Mucosa of stomach (tissue), 1 donor: ENCODE results near the gene C2.

Source experiments
- H3K27me3 ChIP-seq: one replicate; pipeline ENCODE4 v1.7.0; 2013; ENCODE audit warnings: mild to moderate bottlenecking, low read length; ENCODE audit not compliant: control insufficient read depth, insufficient read depth
- H3K36me3 ChIP-seq: one replicate; pipeline ENCODE4 v1.7.0; 2013; ENCODE audit warnings: low read length; ENCODE audit not compliant: control insufficient read depth, insufficient read depth
- H3K4me1 ChIP-seq: one replicate; pipeline ENCODE4 v1.7.0; 2013; ENCODE audit warnings: mild to moderate bottlenecking, low read length; ENCODE audit not compliant: control insufficient read depth, insufficient read depth
- H3K4me3 ChIP-seq: one replicate; pipeline ENCODE4 v1.7.0; 2013; ENCODE audit warnings: low read length
- H3K9ac ChIP-seq: one replicate; pipeline ENCODE4 v1.7.0; 2013; ENCODE audit warnings: mild to moderate bottlenecking, low read length, moderate library complexity
- H3K9me3 ChIP-seq: one replicate; pipeline ENCODE4 v1.7.0; 2013; ENCODE audit warnings: mild to moderate bottlenecking, low read length, moderate library complexity; ENCODE audit not compliant: control insufficient read depth
- donor health status: Pancreatic carcinoma.

C2 gene

GRCh38 chr6:31935823-31936222 lies 8.3 kb downstream of the C2 start:
- Histone ChIP-seq H3K27me3 (no peaks in the 10 kb centered on the region), H3K4me3 (no peak overlapping the region), H3K9ac (no peak overlapping the region), H3K4me1 (no peaks in the 10 kb centered on the region), H3K36me3 (no peaks in the 10 kb centered on the region), H3K9me3 (no peaks in the 10 kb centered on the region)

DNA sequence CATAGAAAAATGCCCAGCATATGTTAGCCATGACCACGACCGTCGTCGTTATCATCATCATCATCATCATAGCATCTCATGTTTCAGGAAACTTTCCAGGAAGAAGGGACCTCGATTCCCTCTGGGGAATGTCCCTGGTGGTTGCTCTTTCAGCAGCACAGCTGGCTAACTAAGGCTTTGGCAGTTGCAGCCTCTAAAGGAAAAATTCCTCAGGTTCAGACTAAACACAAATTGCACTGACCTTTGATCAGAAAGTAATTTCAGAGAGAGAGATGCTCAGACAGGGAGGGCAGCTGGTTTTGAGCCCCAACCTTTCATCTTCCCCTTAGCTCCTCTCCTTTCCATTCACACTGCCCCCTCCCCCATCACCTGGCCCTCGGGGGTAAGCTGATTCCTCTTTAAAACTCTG lies 12.7 kb downstream of the C2 start:
- no peaks in the 10 kb centered on the region for H3K9me3 ChIP-seq
- H3K27me3 ChIP-seq = no peaks in the 10 kb centered on the region
- H3K4me3 ChIP-seq = no peak overlapping the region
- no peaks in the 10 kb centered on the region for H3K36me3 ChIP-seq
- H3K4me1 ChIP-seq = peaks cover 10% of the 10 kb centered on the region
- no peak overlapping the region for H3K9ac ChIP-seq

DNA sequence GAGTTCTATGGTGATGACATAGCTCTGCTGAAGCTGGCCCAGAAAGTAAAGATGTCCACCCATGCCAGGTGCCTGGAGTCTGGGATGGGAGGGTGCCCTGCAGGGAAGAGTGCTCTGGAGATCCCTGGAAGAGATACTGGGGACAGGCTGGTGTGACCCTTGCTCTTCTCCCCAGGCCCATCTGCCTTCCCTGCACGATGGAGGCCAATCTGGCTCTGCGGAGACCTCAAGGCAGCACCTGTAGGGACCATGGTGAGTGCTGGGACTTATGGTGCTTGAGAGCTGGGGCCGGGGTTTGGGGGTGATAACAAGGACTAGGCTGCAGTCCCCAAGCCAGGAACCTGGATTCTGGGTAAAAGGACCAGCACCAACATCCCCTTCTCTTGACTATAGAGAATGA lies 16.2 kb downstream of the C2 start:
- peaks cover 21% of the 10 kb centered on the region for H3K4me1 ChIP-seq
- no peak overlapping the region for H3K9ac ChIP-seq
- no peaks in the 10 kb centered on the region for H3K27me3 ChIP-seq
- H3K36me3 ChIP-seq = no peaks in the 10 kb centered on the region
- no peak overlapping the region for H3K4me3 ChIP-seq
- H3K9me3 ChIP-seq = no peaks in the 10 kb centered on the region

GRCh38 chr6:31945154-31945506 lies 17.6 kb downstream of the C2 start:
- no peaks in the 10 kb centered on the region for H3K9me3 ChIP-seq
- H3K4me1 ChIP-seq = peaks cover 21% of the 10 kb centered on the region
- H3K36me3 ChIP-seq = no peaks in the 10 kb centered on the region
- H3K27me3 ChIP-seq = no peaks in the 10 kb centered on the region
- peak overlapping the region; percentile 67 for H3K9ac ChIP-seq
- H3K4me3 ChIP-seq = peak overlapping the region; percentile 7

DNA sequence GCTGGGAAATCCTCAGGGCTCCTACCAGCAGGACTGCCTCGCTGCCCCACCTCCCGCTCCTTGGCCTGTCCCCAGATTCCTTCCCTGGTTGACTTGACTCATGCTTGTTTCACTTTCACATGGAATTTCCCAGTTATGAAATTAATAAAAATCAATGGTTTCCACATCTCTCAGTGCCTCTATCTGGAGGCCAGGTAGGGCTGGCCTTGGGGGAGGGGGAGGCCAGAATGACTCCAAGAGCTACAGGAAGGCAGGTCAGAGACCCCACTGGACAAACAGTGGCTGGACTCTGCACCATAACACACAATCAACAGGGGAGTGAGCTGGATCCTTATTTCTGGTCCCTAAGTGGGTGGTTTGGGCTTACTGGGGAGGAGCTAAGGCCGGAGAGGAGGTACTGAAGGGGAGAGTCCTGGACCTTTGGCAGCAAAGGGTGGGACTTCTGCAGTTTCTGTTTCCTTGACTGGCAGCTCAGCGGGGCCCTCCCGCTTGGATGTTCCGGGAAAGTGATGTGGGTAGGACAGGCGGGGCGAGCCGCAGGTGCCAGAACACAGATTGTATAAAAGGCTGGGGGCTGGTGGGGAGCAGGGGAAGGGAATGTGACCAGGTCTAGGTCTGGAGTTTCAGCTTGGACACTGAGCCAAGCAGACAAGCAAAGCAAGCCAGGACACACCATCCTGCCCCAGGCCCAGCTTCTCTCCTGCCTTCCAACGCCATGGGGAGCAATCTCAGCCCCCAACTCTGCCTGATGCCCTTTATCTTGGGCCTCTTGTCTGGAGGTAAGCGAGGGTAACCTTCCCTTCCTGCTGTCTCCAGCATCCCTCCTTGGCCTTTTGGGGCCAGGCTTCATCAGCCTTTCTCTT lies 18.2 kb downstream of the C2 start, which contains the start of gene CFB:
Gene CFB (plus strand): TSS at position 589 of the 863 bp plus-strand sequence. CDS start 127 bp downstream, at position 716.
- H3K9ac ChIP-seq = peak within 1 kb of the TSS; percentile 67
- no peaks in the 10 kb centered on the region for H3K9me3 ChIP-seq
- H3K4me3 ChIP-seq = peak within 1 kb of the TSS; percentile 21
- no peaks in the 10 kb centered on the region for H3K27me3 ChIP-seq
- H3K4me1 ChIP-seq = peaks cover 21% of the 10 kb centered on the region
- no peaks in the 10 kb centered on the region for H3K36me3 ChIP-seq

DNA sequence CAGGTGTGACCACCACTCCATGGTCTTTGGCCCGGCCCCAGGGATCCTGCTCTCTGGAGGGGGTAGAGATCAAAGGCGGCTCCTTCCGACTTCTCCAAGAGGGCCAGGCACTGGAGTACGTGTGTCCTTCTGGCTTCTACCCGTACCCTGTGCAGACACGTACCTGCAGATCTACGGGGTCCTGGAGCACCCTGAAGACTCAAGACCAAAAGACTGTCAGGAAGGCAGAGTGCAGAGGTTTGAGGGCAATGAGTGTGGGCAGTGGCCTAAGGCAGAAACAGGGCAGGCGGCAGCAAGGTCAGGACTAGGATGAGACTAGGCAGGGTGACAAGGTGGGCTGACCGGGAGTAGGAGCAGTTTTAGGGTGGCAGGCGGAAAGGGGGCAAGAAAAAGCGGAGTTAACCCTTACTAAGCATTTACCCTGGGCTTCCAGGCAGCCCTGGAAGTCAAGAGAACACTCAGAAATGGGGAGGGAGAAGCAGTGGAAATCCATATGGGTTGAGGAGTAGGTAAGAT lies 18.9 kb downstream of the C2 start:
- H3K4me1 ChIP-seq = peaks cover 21% of the 10 kb centered on the region
- H3K9ac ChIP-seq = peak overlapping the region; percentile 67
- H3K4me3 ChIP-seq = peak overlapping the region; percentile 21
- H3K9me3 ChIP-seq = no peaks in the 10 kb centered on the region
- H3K36me3 ChIP-seq = no peaks in the 10 kb centered on the region
- H3K27me3 ChIP-seq = no peaks in the 10 kb centered on the region

DNA sequence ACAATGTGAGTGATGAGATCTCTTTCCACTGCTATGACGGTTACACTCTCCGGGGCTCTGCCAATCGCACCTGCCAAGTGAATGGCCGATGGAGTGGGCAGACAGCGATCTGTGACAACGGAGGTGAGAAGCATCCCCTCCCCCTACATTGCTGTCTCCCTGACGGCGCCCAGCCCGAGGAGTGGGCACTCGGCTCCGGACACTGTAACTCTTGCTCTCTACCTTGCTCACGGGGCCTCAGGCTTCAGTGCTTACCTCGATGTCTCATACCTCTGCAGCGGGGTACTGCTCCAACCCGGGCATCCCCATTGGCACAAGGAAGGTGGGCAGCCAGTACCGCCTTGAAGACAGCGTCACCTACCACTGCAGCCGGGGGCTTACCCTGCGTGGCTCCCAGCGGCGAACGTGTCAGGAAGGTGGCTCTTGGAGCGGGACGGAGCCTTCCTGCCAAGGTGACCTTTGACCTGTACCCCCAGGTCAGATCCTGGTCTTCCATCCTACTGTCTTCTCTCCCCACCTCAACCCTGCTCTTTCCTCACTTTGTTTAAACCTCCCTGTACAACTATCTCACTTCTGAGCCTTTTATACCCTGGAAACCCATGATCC lies 19.7 kb downstream of the C2 start:
- Histone ChIP-seq H3K36me3 (no peaks in the 10 kb centered on the region), H3K4me1 (peaks cover 21% of the 10 kb centered on the region), H3K27me3 (no peaks in the 10 kb centered on the region), H3K4me3 (no peak overlapping the region), H3K9me3 (no peaks in the 10 kb centered on the region), H3K9ac (peak overlapping the region; percentile 67)

DNA sequence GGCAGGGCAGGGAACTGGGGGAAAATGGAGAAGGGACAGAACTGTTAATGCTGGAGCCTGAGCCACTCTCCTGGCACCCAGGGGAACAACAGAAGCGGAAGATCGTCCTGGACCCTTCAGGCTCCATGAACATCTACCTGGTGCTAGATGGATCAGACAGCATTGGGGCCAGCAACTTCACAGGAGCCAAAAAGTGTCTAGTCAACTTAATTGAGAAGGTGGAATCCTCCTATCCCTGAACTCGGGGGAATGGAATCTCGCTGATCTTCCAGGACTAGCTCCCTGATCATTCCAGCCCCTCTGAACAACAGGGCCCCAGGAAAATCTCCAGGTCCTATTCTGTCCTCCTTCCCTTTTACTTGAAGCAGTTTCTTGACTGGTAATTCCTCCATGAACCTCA lies 20.3 kb downstream of the C2 start:
- no peaks in the 10 kb centered on the region for H3K27me3 ChIP-seq
- H3K9ac ChIP-seq = no peak overlapping the region
- H3K36me3 ChIP-seq = no peaks in the 10 kb centered on the region
- no peak overlapping the region for H3K4me3 ChIP-seq
- H3K4me1 ChIP-seq = peaks cover 21% of the 10 kb centered on the region
- H3K9me3 ChIP-seq = no peaks in the 10 kb centered on the region

DNA sequence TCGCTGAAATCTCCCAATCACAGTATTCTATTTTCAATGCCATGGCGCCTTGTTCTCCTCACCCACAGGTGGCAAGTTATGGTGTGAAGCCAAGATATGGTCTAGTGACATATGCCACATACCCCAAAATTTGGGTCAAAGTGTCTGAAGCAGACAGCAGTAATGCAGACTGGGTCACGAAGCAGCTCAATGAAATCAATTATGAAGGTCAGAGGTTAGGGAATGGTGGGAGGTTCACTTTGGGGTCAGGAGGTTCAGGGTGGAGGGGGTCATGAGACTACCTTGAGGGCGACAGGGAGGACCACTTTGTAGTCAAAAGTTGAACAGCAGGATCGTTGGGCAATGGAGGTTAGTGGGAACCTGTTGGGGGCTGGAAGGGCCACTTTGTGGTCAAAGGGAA lies 20.8 kb downstream of the C2 start:
- no peak overlapping the region for H3K4me3 ChIP-seq
- H3K27me3 ChIP-seq = no peaks in the 10 kb centered on the region
- no peaks in the 10 kb centered on the region for H3K36me3 ChIP-seq
- H3K4me1 ChIP-seq = peaks cover 21% of the 10 kb centered on the region
- H3K9me3 ChIP-seq = no peaks in the 10 kb centered on the region
- H3K9ac ChIP-seq = no peak overlapping the region

GRCh38 chr6:31948753-31949413 lies 21.4 kb downstream of the C2 start:
- H3K9me3 ChIP-seq = no peaks in the 10 kb centered on the region
- H3K27me3 ChIP-seq = no peaks in the 10 kb centered on the region
- H3K36me3 ChIP-seq = no peaks in the 10 kb centered on the region
- no peak overlapping the region for H3K4me3 ChIP-seq
- H3K4me1 ChIP-seq = peaks cover 21% of the 10 kb centered on the region
- H3K9ac ChIP-seq = no peak overlapping the region

DNA sequence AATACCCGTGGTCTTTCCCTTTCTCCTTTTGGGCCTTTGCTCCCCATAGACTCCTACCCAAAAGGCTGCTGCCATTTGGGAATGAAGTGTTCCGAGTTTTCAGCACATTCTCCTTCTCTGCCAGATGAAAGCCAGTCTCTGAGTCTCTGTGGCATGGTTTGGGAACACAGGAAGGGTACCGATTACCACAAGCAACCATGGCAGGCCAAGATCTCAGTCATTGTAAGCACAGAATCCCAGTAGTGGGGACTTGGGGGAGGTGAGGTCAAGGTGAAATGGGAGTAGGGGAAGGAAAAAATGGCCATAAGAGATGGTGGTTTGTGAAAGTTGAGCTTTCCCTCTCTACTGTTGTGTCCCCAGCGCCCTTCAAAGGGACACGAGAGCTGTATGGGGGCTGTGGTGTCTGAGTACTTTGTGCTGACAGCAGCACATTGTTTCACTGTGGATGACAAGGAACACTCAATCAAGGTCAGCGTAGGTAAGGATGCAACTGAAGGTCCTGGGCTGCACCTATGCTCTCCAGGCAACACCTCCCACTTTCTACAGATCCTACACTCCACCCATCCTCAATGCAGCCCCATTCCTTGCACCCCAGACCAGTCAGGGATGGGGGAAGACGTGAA lies 22.5 kb downstream of the C2 start:
- Histone ChIP-seq H3K9me3 (no peaks in the 10 kb centered on the region), H3K4me1 (peaks cover 14% of the 10 kb centered on the region), H3K4me3 (no peak overlapping the region), H3K9ac (no peak overlapping the region), H3K27me3 (no peaks in the 10 kb centered on the region), H3K36me3 (no peaks in the 10 kb centered on the region)
